GM23338 (cell line): ENCODE measurements around the gene KDM6A.

Source experiments
- CREB1 ChIP-seq: fragments of 250-450 bp; sonication (Bioruptor Pico); IDR thresholded peaks from 2 replicates; pipeline ENCODE4 v1.5.0; 2020; ENCODE audit warnings: low read depth, mild to moderate bottlenecking, moderate library complexity
- EZH2 ChIP-seq: fragments of 200-600 bp; sonication (generic); IDR thresholded peaks from one replicate; pipeline ENCODE4 v1.8.0; 2017; ENCODE audit warnings: antibody characterized with exemption, mild to moderate bottlenecking, low read depth; ENCODE audit not compliant: unreplicated experiment
- EZH2phosphoT487 ChIP-seq: fragments of 200-600 bp; sonication (generic); IDR thresholded peaks from one replicate; pipeline ENCODE4 v1.8.1; 2018; ENCODE audit warnings: antibody characterized with exemption; ENCODE audit not compliant: unreplicated experiment
- JUNB ChIP-seq: IDR thresholded peaks from one replicate; pipeline ENCODE4 v1.6.1; 2016; ENCODE audit warnings: antibody characterized with exemption; ENCODE audit not compliant: unreplicated experiment
- NANOG ChIP-seq: IDR thresholded peaks from 2 replicates; pipeline ENCODE4 v1.6.1; 2016; ENCODE audit warnings: antibody characterized with exemption, borderline replicate concordance
- POLR2AphosphoS5 ChIP-seq: IDR thresholded peaks from 2 replicates; pipeline ENCODE4 v1.6.1; 2016; ENCODE audit warnings: antibody characterized with exemption, low read depth
- STAT1 ChIP-seq: IDR thresholded peaks from one replicate; pipeline ENCODE4 v1.6.1; 2016; ENCODE audit warnings: antibody characterized with exemption; ENCODE audit not compliant: unreplicated experiment
- TF ChIP-seq, protein P1 (sequence below), 2 experiments: fragments of 200-600 bp in 1 of 2; sonication (generic) in 1 of 2; conservative IDR thresholded peaks; 2 replicates each; pipeline versions ENCODE4 v1.5.1 to v1.6.1; 2016 to 2017; ENCODE audit warnings: antibody characterized with exemption in 2 of 2, low read depth in 2 of 2, mild to moderate bottlenecking in 2 of 2, moderate library complexity in 1 of 2
- TF ChIP-seq, protein P2 (sequence below): IDR thresholded peaks from one replicate; pipeline ENCODE4 v1.6.1; 2018; ENCODE audit warnings: antibody characterized with exemption; ENCODE audit not compliant: unreplicated experiment
- TF ChIP-seq, protein P3 (sequence below): IDR thresholded peaks from 2 replicates; pipeline ENCODE4 v1.6.1; 2016; ENCODE audit warnings: antibody characterized with exemption
- TF ChIP-seq, protein P4 (sequence below): fragments of 250-450 bp; sonication (Bioruptor Pico); IDR thresholded peaks from 2 replicates; pipeline ENCODE4 v1.5.0; 2020; ENCODE audit warnings: mild to moderate bottlenecking, moderate library complexity

DNA sequence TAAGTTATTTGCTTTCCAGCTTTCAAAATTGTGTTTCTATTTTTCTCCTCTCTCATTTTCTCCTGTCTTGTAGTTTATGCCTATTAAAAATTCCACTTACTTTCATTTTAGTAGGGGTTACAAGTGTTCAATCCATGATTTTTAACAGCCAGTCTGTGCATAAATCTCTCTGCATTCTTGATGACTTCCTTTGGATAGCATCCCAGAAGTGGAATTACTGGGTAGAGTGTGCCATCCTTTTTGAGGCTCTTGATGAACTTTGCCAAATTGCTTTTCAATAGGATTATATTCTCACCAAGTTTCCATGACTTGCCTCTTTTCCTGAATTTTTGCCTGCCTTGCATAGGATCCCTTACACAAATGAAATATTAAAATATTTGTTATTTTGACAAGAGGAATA is 269.2 kb downstream of the KDM6A start:
- TF ChIP-seq, protein P1, sequence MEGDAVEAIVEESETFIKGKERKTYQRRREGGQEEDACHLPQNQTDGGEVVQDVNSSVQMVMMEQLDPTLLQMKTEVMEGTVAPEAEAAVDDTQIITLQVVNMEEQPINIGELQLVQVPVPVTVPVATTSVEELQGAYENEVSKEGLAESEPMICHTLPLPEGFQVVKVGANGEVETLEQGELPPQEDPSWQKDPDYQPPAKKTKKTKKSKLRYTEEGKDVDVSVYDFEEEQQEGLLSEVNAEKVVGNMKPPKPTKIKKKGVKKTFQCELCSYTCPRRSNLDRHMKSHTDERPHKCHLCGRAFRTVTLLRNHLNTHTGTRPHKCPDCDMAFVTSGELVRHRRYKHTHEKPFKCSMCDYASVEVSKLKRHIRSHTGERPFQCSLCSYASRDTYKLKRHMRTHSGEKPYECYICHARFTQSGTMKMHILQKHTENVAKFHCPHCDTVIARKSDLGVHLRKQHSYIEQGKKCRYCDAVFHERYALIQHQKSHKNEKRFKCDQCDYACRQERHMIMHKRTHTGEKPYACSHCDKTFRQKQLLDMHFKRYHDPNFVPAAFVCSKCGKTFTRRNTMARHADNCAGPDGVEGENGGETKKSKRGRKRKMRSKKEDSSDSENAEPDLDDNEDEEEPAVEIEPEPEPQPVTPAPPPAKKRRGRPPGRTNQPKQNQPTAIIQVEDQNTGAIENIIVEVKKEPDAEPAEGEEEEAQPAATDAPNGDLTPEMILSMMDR (conservative IDR thresholded peaks at IDR 0.05; ENCODE audit: low read depth in 2 of 2): no peak
- TF ChIP-seq EZH2: no peak
- no peak for TF ChIP-seq POLR2AphosphoS5
- TF ChIP-seq JUNB: no peak
- TF ChIP-seq, protein P2, sequence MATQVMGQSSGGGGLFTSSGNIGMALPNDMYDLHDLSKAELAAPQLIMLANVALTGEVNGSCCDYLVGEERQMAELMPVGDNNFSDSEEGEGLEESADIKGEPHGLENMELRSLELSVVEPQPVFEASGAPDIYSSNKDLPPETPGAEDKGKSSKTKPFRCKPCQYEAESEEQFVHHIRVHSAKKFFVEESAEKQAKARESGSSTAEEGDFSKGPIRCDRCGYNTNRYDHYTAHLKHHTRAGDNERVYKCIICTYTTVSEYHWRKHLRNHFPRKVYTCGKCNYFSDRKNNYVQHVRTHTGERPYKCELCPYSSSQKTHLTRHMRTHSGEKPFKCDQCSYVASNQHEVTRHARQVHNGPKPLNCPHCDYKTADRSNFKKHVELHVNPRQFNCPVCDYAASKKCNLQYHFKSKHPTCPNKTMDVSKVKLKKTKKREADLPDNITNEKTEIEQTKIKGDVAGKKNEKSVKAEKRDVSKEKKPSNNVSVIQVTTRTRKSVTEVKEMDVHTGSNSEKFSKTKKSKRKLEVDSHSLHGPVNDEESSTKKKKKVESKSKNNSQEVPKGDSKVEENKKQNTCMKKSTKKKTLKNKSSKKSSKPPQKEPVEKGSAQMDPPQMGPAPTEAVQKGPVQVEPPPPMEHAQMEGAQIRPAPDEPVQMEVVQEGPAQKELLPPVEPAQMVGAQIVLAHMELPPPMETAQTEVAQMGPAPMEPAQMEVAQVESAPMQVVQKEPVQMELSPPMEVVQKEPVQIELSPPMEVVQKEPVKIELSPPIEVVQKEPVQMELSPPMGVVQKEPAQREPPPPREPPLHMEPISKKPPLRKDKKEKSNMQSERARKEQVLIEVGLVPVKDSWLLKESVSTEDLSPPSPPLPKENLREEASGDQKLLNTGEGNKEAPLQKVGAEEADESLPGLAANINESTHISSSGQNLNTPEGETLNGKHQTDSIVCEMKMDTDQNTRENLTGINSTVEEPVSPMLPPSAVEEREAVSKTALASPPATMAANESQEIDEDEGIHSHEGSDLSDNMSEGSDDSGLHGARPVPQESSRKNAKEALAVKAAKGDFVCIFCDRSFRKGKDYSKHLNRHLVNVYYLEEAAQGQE: no peak
- TF ChIP-seq, protein P3, sequence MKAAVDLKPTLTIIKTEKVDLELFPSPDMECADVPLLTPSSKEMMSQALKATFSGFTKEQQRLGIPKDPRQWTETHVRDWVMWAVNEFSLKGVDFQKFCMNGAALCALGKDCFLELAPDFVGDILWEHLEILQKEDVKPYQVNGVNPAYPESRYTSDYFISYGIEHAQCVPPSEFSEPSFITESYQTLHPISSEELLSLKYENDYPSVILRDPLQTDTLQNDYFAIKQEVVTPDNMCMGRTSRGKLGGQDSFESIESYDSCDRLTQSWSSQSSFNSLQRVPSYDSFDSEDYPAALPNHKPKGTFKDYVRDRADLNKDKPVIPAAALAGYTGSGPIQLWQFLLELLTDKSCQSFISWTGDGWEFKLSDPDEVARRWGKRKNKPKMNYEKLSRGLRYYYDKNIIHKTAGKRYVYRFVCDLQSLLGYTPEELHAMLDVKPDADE: no peak
- no peak for TF ChIP-seq EZH2phosphoT487
- no peak for TF ChIP-seq CREB1
- TF ChIP-seq STAT1: no peak
- no peak for TF ChIP-seq NANOG
- TF ChIP-seq, protein P4, sequence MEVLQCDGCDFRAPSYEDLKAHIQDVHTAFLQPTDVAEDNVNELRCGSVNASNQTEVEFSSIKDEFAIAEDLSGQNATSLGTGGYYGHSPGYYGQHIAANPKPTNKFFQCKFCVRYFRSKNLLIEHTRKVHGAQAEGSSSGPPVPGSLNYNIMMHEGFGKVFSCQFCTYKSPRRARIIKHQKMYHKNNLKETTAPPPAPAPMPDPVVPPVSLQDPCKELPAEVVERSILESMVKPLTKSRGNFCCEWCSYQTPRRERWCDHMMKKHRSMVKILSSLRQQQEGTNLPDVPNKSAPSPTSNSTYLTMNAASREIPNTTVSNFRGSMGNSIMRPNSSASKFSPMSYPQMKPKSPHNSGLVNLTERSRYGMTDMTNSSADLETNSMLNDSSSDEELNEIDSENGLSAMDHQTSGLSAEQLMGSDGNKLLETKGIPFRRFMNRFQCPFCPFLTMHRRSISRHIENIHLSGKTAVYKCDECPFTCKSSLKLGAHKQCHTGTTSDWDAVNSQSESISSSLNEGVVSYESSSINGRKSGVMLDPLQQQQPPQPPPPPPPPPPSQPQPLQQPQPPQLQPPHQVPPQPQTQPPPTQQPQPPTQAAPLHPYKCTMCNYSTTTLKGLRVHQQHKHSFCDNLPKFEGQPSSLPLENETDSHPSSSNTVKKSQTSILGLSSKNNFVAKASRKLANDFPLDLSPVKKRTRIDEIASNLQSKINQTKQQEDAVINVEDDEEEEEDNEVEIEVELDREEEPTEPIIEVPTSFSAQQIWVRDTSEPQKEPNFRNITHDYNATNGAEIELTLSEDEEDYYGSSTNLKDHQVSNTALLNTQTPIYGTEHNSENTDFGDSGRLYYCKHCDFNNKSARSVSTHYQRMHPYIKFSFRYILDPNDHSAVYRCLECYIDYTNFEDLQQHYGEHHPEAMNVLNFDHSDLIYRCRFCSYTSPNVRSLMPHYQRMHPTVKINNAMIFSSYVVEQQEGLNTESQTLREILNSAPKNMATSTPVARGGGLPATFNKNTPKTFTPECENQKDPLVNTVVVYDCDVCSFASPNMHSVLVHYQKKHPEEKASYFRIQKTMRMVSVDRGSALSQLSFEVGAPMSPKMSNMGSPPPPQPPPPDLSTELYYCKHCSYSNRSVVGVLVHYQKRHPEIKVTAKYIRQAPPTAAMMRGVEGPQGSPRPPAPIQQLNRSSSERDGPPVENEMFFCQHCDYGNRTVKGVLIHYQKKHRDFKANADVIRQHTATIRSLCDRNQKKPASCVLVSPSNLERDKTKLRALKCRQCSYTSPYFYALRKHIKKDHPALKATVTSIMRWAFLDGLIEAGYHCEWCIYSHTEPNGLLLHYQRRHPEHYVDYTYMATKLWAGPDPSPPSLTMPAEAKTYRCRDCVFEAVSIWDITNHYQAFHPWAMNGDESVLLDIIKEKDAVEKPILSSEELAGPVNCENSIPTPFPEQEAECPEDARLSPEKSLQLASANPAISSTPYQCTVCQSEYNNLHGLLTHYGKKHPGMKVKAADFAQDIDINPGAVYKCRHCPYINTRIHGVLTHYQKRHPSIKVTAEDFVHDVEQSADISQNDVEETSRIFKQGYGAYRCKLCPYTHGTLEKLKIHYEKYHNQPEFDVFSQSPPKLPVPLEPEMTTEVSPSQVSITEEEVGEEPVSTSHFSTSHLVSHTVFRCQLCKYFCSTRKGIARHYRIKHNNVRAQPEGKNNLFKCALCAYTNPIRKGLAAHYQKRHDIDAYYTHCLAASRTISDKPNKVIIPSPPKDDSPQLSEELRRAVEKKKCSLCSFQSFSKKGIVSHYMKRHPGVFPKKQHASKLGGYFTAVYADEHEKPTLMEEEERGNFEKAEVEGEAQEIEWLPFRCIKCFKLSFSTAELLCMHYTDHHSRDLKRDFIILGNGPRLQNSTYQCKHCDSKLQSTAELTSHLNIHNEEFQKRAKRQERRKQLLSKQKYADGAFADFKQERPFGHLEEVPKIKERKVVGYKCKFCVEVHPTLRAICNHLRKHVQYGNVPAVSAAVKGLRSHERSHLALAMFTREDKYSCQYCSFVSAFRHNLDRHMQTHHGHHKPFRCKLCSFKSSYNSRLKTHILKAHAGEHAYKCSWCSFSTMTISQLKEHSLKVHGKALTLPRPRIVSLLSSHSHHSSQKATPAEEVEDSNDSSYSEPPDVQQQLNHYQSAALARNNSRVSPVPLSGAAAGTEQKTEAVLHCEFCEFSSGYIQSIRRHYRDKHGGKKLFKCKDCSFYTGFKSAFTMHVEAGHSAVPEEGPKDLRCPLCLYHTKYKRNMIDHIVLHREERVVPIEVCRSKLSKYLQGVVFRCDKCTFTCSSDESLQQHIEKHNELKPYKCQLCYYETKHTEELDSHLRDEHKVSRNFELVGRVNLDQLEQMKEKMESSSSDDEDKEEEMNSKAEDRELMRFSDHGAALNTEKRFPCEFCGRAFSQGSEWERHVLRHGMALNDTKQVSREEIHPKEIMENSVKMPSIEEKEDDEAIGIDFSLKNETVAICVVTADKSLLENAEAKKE (CRISPR knock-in tag): no peak
